Measurements from ENCODE around the gene LPIN1.

Gene LPIN1

DNA sequence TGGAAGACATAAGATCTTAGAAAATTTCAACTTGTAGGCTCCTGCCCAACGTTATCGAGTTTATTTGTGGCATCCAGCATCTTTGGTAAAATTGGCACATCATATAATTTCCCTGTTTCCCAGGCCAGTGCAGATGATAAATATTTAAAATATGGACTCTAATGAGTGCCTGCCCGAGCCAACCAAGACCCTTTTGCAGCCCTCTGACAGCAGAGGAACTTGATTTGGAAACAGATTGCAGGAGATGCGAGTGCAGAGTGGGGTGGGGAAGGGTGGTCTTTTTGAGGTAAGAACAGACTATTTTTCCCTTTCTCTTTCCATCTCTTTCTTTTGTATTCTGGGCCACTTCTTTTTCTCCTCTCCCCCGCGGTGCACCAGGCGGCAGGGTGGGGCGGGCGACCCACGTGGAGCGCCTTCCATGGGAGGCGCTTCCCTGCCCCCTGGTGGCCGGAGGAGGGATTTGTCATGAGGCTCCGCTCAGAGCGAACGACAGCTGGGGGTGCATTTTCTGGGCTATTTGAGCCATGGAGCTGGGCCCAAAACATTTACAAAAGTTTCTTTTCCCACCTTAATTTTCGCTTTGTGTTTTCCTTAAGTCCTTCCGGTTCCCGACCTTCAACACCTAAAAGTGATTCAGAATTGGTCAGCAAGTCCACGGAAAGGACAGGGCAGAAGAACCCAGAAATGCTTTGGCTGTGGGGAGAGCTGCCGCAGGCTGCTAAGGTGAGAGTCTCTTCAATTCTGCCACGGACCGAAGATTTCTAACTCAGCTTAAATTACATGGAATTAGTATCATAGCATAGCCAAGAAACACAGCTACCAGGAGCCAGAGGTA lies 32.7 kb downstream of the LPIN1 start:
- in situ Hi-C loops (cut with HindIII; ENCODE audit: low sequenced_read_pairs), result no loop called here

- in situ Hi-C loops (cut with HindIII; ENCODE audit: low sequenced_read_pairs), result no loop called here
These were observed 35.2 kb downstream of the LPIN1 start for GRCh38 chr2:11781602-11782001.

DNA sequence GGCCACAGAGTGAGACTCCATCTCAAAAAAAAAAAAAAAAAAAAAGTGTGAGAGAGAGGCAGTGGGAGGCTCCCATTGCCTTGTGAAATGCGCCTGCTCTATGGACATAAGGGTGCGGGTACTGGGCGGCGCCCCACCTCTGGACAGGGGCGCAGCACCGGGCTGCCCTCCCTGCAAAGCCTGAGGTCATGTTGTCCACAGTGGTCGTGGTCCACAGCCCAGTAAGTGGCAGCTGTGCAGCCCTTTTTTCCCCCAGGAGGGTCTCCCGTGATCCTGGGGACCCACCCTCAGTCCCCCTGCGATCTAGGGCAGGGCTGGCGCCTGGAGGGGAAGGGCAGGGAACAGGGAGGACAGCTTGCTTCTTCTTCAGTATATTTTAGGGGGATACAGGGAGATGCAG lies 37.8 kb downstream of the LPIN1 start:
- in situ Hi-C loops (cut with HindIII; ENCODE audit: low sequenced_read_pairs), result no loop called here

- in situ Hi-C loops (cut with HindIII; ENCODE audit: low sequenced_read_pairs), result no loop called here
These were observed 38.5 kb downstream of the LPIN1 start for GRCh38 chr2:11784747-11785610.

- in situ Hi-C loops (cut with HindIII; ENCODE audit: low sequenced_read_pairs), result no loop called here
These were observed 39.1 kb downstream of the LPIN1 start for GRCh38 chr2:11785611-11785940.

DNA sequence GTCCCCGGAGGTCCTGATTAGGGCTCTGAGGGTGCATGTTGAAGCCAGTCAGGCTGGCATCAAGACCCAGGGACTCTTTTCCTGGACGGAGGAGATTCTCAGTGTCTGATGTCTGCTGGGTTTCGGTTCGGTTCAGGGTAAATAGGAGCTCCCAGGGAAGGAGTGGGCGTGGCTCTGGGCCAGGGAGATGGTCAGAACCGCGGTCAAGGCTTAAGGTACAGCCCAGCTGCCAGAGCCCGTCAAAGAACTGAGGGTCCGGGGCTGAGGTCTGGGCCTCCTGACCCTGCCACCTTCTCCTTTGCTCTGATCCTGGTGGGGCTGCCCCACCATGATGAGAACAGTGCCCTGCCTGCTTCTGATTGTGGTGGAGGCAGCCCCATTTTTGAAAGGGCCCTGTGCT lies 39.8 kb downstream of the LPIN1 start:
- in situ Hi-C loops (cut with HindIII; ENCODE audit: low sequenced_read_pairs), result no loop called here

DNA sequence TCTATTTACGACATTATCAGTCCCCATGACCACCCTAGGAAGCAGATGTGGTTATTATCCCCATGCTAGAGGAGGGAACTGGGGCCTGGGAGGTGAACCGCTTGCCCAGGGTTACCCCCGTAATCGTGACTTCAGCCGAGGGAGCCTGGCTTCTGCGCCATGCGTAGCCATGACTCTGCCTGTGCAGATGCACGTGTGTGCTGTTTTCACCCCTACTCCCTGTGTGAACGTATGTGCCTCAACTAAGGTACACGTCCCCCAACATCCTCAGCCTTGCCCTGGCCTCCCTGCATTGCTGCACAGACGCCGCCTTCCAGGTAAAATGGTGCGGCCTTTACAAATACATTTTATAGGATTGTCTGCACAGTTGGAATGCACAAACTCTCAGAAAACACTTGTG lies 40.2 kb downstream of the LPIN1 start:
- in situ Hi-C loops (cut with HindIII; ENCODE audit: low sequenced_read_pairs), result no loop called here

GRCh38 chr2:11787991-11788390 lies 41.6 kb downstream of the LPIN1 start:
- in situ Hi-C loops (cut with HindIII; ENCODE audit: low sequenced_read_pairs), result no loop called here

- in situ Hi-C loops (cut with HindIII; ENCODE audit: low sequenced_read_pairs), result no loop called here
These were observed 42.2 kb downstream of the LPIN1 start for GRCh38 chr2:11788461-11789124.

DNA sequence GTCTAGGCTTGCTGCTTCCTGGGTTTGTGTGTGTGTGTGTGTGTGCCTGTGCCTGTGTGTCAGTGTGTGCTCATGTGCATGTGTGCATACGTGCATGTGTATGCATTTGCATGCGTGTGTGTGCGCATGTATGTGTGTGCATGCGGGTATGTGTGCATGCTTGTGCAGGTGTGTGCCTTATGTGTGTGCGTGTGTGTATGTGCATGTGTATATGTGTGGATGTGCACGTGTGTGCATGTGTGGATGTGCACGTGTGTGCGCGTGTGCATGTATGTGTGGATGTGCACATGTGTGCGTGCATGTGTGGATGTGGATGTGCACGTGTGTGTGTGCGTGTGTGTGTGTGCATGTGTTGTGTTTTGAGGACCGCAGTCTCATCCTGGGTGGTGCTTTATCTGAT lies 42.8 kb downstream of the LPIN1 start:
- in situ Hi-C loops (cut with HindIII; ENCODE audit: low sequenced_read_pairs), result no loop called here

- in situ Hi-C loops (cut with HindIII; ENCODE audit: low sequenced_read_pairs), result no loop called here
These were observed 43.8 kb downstream of the LPIN1 start for GRCh38 chr2:11790228-11790627.

DNA sequence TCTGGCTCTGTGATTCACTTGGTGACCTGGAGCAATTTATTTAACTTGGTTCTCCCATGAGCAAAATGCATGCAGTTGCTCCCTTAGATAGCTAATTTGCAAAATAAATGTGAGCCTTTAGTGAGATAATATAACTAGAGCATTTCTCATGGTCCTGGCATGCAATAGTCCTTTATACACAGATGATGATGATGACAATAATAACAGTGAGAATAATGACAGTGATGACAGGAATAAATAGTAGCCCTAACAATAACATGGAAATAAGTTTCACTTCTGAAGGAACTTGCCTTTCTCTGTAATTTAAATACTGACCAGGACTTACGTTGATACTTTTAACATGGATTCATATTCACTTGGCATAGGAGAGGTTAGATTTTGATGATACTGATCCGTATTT lies 49.2 kb downstream of the LPIN1 start:
- in situ Hi-C loops (cut with HindIII; ENCODE audit: low sequenced_read_pairs), result no loop called here

DNA sequence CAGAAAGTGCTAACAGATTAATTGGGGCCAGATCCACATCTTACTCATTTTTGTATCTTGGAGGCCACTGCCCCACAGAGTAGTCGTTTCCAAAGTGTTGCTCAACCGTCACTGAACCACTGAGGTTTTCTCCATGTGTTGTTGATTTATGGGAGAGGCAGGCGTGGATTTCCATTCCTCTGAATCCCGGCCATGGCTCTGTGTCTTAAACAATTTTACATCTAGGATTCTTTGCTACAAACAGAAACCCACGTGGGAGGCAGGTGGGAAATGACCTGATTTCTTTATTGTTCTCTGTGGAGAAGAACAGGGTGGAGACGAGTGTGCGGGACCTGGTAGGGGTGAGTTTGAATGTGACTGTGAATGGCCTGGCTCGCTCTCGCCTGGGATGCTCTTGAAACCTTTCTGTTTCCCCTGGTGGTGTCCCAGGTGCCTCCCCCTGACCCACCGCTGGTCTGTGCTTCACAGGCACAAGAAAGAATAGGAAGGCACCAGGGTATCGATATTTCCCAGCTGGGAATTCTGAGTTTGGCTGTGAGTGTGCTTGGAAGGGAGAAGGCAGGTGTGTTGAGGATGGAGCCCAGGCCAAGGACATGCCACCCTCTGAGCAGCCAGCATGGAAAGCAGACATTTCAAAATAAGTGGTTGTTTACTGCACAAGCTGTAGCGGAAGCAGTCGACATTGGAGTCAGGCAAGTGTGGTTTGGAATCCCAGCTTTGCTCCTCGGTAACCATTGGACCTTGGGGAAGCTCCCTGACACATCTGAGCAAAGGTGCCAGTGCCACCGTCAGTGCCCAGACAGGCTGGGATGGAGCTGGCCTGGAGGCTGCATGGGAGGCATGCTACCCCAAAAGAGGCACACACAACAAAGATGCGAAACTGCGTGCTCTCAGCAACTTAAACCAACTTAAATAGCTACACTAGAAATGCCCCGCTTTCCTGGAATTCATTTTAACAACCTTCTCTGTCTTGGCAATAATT lies 50.0 kb downstream of the LPIN1 start:
- in situ Hi-C loops (cut with HindIII; ENCODE audit: low sequenced_read_pairs), result no loop called here

DNA sequence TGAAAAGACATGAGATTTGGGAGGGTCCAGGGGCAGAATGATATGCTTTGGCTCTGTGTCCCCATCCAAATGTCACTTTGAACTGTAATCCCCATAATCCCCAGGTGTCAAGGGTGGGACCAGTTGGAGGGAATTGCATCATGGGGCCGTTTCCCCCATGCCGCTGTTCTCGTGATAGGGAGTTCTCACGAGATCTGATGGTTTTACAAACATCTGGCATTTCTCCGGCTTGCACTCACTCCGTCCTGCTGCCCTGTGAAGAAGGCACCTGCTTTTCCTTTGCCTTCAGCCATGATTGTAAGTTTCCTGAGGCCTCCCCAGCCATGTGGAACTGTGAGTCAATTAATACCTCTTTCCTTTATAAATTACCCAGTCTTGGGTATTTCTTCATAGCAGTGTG lies 51.4 kb downstream of the LPIN1 start:
- in situ Hi-C loops (cut with HindIII; ENCODE audit: low sequenced_read_pairs), result no loop called here

DNA sequence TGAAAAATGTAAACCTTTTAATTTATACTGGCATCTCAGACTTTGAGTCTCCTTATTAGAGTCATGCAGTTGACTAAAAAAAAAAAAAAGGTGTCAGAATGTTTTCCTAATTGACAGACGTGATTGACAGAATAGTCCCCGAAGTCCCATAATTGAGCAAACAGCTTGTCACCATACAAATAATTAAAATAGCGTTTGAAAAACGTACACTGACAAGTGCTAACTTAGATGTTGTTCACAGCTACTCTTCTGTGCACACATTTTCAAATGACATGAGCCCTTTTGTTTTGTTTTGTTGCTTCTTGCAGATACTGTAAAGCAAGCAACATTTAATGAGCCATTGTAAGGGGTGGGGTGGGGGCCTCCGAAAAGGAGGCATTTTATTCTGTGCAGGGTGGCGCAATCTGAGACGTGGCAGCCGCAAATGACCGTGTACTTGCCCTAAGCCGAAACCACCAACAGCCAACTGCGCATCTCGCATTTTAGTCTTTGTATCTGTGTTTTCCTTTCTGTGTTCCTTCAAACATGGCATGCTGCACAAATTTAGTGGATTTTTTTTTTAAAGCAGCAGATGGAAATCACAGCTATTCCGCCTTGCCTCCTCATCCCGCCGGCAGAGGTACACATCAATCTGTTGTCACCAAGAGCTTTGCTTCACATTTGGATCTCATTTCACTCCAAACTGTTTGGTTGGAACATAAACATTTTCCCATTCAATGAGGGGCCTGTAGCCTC lies 52.4 kb downstream of the LPIN1 start:
- in situ Hi-C loops (cut with HindIII; ENCODE audit: low sequenced_read_pairs), result no loop called here

DNA sequence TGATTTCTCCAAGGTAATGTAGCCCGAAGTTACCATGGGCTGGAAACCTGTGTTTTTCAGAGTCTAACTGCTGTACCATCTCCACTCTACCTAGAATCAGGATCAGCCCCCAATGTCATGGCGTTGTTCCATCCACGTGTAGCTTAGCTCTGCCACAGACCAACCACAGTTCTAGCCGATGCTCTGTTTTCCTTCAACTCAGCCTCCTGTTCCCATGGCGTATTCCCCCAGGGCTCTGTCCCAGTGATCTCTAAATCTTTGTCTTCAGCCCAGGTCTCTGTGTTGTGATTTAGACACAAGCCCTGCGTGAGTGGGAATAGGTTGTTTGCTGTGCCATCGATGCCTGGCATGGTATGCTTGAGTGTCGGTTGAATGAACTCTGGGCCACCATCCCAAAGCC lies 53.4 kb downstream of the LPIN1 start:
- in situ Hi-C loops (cut with HindIII; ENCODE audit: low sequenced_read_pairs), result no loop called here

DNA sequence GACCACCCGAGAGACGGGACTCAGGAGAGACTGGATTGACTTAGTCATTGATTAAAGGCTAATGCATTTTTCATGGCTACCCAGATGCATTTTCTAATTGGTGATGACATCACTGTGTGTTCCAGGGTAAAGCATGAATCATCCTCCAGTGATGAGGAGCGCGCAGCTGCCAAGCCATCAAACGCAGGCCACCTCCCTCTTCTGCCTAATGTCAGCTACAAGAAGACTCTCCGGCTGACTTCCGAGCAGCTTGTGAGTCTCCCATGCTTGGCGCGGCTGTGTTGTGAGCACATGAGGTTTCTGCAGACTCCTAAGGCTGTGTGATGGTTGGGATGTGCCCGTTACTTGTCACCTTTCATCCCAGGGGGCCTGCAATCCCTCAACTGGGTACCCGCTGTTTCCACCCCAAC lies 56.4 kb downstream of the LPIN1 start:
- in situ Hi-C loops (cut with HindIII; ENCODE audit: low sequenced_read_pairs), result no loop called here

DNA sequence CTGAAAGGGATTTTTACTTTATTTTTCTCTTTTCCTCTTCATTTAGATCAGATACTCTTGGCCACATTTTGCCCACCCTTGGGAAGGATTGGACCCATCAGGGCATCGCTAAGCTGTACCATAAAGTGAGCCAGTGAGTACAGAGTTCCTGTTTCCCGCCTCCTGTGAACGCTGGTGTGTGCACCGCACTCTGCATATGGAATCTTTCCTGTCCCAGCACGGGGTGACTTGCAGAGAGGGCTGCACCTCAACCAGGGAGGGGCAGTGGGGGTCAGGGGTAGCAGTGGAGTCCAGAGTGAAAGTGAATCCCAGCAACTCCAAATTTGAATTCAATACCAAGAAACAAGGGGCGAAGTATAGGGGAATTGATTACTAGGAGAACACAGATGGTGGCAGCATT lies 58.6 kb downstream of the LPIN1 start:
- in situ Hi-C loops (cut with HindIII; ENCODE audit: low sequenced_read_pairs), result no loop called here

DNA sequence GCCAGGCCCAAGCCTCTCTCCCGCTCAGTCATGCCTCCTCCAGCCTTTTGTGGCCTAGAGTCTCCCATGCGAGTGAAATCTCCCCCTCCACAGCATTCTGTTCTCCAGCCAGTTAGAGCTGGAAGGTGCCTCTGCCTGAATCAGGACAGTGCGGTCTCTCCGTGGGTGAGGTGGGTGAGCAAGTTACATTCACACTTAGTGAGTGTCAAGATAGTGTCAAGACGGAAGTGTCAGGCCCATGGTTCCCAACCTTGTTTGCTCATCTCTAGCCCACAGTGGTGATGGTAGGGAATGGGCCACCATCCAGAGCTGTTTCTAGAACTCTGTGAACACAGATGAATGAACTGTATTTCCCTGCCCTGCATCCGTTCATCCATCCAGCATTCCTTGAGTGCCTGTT lies 59.5 kb downstream of the LPIN1 start:
- in situ Hi-C loops (cut with HindIII; ENCODE audit: low sequenced_read_pairs), result no loop called here
